Brain microvascular endothelial cell (primary cell): ENCODE results near the gene RAB25.
A peak's percentile ranks its signal among the peaks of the same experiment; 100 is the strongest.

Source experiments
- DNase-seq: peaks from one replicate; pipeline ENCODE4 v3.0.0-alpha.2; 2020
- H3K27ac ChIP-seq: fragments of 250-450 bp; sonication (Bioruptor Pico); 2 replicates; pipeline ENCODE4 v1.5.1; 2020; ENCODE audit warnings: mild to moderate bottlenecking, moderate library complexity
- H3K27me3 ChIP-seq: fragments of 250-450 bp; sonication (Bioruptor Pico); replicated peaks from 2 replicates; pipeline ENCODE4 v1.5.1; 2020; ENCODE audit warnings: mild to moderate bottlenecking
- H3K36me3 ChIP-seq: fragments of 250-450 bp; sonication (Bioruptor Pico); replicated peaks from 2 replicates; pipeline ENCODE4 v1.5.1; 2020; ENCODE audit warnings: mild to moderate bottlenecking
- H3K4me3 ChIP-seq: 2 replicates; pipeline ENCODE4 v1.5.1; 2011; ENCODE audit warnings: low read depth, mild to moderate bottlenecking, control low read depth, low read length, moderate library complexity
- in situ Hi-C: cut with HindIII; loops from 2 replicates; pipeline ENCODE4 v1.10.0; 2017; ENCODE audit warnings: low sequenced_read_pairs, low pct_ligation_motif_present
- TF ChIP-seq, protein P1 (sequence below): IDR thresholded peaks from 2 replicates; pipeline ENCODE4 v1.5.1; 2011; ENCODE audit warnings: low read depth, mild to moderate bottlenecking, moderate library complexity, low read length, control low read depth, inconsistent platforms; ENCODE audit errors: missing control alignments

RAB25 gene

DNA sequence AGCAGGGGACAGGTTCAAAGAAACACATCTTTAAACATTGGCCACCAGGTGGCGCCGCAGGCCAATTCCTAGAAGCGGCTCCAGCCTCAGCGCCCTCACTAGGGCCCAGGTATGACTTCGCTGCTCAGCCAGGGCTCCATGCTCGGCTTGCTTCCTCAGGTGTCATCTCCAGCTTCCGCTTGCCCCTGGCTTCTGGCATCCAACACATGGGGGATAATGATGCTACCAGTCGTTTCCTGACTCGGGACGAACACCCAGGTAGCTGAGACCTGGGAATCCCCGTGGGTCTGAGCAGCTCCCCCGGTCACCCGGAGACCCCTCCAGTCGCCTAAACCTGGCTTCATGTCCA lies 29.9 kb downstream of the RAB25 start:
- Histone ChIP-seq H3K27me3 (no peaks in the 10 kb centered on the region), H3K27ac (no peak overlapping the region), H3K36me3 (no peaks in the 10 kb centered on the region), H3K4me3 (no peak overlapping the region)
- TF ChIP-seq, protein P1, sequence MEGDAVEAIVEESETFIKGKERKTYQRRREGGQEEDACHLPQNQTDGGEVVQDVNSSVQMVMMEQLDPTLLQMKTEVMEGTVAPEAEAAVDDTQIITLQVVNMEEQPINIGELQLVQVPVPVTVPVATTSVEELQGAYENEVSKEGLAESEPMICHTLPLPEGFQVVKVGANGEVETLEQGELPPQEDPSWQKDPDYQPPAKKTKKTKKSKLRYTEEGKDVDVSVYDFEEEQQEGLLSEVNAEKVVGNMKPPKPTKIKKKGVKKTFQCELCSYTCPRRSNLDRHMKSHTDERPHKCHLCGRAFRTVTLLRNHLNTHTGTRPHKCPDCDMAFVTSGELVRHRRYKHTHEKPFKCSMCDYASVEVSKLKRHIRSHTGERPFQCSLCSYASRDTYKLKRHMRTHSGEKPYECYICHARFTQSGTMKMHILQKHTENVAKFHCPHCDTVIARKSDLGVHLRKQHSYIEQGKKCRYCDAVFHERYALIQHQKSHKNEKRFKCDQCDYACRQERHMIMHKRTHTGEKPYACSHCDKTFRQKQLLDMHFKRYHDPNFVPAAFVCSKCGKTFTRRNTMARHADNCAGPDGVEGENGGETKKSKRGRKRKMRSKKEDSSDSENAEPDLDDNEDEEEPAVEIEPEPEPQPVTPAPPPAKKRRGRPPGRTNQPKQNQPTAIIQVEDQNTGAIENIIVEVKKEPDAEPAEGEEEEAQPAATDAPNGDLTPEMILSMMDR = peak; percentile 83
- peak; percentile 59 for DNase-seq
- in situ Hi-C loops = no loop called here

- Histone ChIP-seq H3K4me3 (no peak overlapping the region), H3K36me3 (no peaks in the 10 kb centered on the region), H3K27me3 (no peaks in the 10 kb centered on the region), H3K27ac (no peak overlapping the region)
- TF ChIP-seq, protein P1 = no peak
- in situ Hi-C loops = no loop called here
- DNase-seq = no peak
These were observed 30.6 kb downstream of the RAB25 start for GRCh38 chr1:156091610-156092009.

- no peak for DNase-seq
- H3K4me3 ChIP-seq = no peak overlapping the region
These were observed 35.0 kb downstream of the RAB25 start for GRCh38 chr1:156095906-156096508.

GRCh38 chr1:156096640-156097391 lies 35.9 kb downstream of the RAB25 start:
- H3K27me3 ChIP-seq = no peaks in the 10 kb centered on the region
- H3K27ac ChIP-seq = peak overlapping the region; percentile 83
- H3K36me3 ChIP-seq = no peaks in the 10 kb centered on the region
- TF ChIP-seq, protein P1 = peak; percentile 99
- H3K4me3 ChIP-seq = no peak overlapping the region
- in situ Hi-C loops = no loop called here
- peak; percentile 86 for DNase-seq

More at GRCh38 chr1:156095906-156096508, 35.0 kb downstream of the RAB25 start:
- in situ Hi-C loops = no loop called here
- H3K27ac ChIP-seq = peak overlapping the region; percentile 83
- H3K36me3 ChIP-seq = no peaks in the 10 kb centered on the region
- H3K27me3 ChIP-seq = no peaks in the 10 kb centered on the region
- TF ChIP-seq, protein P1 = no peak

GRCh38 chr1:156097499-156098178 lies 36.7 kb downstream of the RAB25 start:
- TF ChIP-seq, protein P1 = no peak
- H3K36me3 ChIP-seq = no peaks in the 10 kb centered on the region
- H3K27me3 ChIP-seq = no peaks in the 10 kb centered on the region
- no peak for DNase-seq
- peak overlapping the region; percentile 83 for H3K27ac ChIP-seq
- no peak overlapping the region for H3K4me3 ChIP-seq
- in situ Hi-C loops = no loop called here
